Sigmoid colon (tissue), 7 donors: ENCODE measurements around the gene NOTCH3. TPM values are rescaled to one million over a fixed set of nuclear protein-coding genes. Genes with fewer than 3 reads are reported as not detected.

Experiments
- DNase-seq: peaks from one replicate; pipeline ENCODE4 v3.0.0-alpha.2; 2019
- H3K27ac ChIP-seq, 4 donors: fragments of 200-600 bp; sonication (generic); one replicate each; pipeline ENCODE4 v1.5.1; 2016 to 2019; ENCODE audit warnings: mild to moderate bottlenecking in 1 of 4
- H3K27me3 ChIP-seq, 3 donors: fragments of 200-600 bp; sonication (generic); one replicate each; pipeline ENCODE4 v1.5.1; 2019; ENCODE audit warnings: mild to moderate bottlenecking in 1 of 3
- H3K36me3 ChIP-seq, 4 donors: fragments of 200-600 bp; sonication (generic); one replicate each; pipeline ENCODE4 v1.5.1; 2016 to 2019
- H3K4me1 ChIP-seq, 4 donors: fragments of 200-600 bp; sonication (generic); one replicate each; pipeline ENCODE4 v1.5.1; 2017 to 2019
- H3K4me3 ChIP-seq, 4 donors: fragments of 200-600 bp; sonication (generic); one replicate each; pipeline ENCODE4 v1.5.1; 2017 to 2019; ENCODE audit warnings: mild to moderate bottlenecking in 2 of 4, moderate library complexity in 1 of 4
- H3K9me3 ChIP-seq, 4 donors: fragments of 200-600 bp in 3 of 4; sonication (generic) in 3 of 4; one replicate each; pipeline versions ENCODE4 v1.5.1 to v1.6.1; 2013 to 2019
- CTCF ChIP-seq, 4 experiments: fragments of 450-650 bp in 3 of 4; fragments of 200-600 bp in 1 of 4; IDR thresholded peaks; one replicate each; pipeline ENCODE4 v1.5.1; 2016 to 2019; ENCODE audit warnings: antibody characterized with exemption in 4 of 4, mild to moderate bottlenecking in 3 of 4, moderate library complexity in 2 of 4
- EP300 ChIP-seq, 4 donors: sonication (generic); formaldehyde crosslinking; IDR thresholded peaks; one replicate each; pipeline ENCODE4 v1.6.1; 2017; ENCODE audit warnings: antibody characterized with exemption in 4 of 4
- POLR2A ChIP-seq, 2 donors: fragments of 450-650 bp; IDR thresholded peaks; one replicate each; pipeline ENCODE4 v1.6.1; 2016; ENCODE audit warnings: antibody characterized with exemption in 2 of 2, mild to moderate bottlenecking in 2 of 2, moderate library complexity in 2 of 2
- POLR2AphosphoS5 ChIP-seq, 4 donors: sonication (generic); formaldehyde crosslinking; IDR thresholded peaks; one replicate each; pipeline ENCODE4 v1.6.1; 2017; ENCODE audit warnings: antibody characterized with exemption in 4 of 4
- WGBS, 2 donors: extraction: QIAGEN DNeasy Blood & Tissue Kit; methylation state at CpG; one replicate each; pipeline ENCODE4 v1.1.7; 2013; 5-methylcytosine and 5-hydroxymethylcytosine counted together
- intact Hi-C: fragments of 100-400 bp; cut with DNase I; formaldehyde crosslinking; loops from one replicate; pipeline ENCODE4 v1.15.1; 2023
- polyA plus RNA-seq, 3 donors: library from polyadenylated mRNA; stranded (reverse); fragments of 200-250 nt; gene quantifications; one replicate each; pipeline ENCODE4 v1.2.3, GENCODE V29; 2013
- total RNA-seq, 4 donors: library from RNA; depleted of rRNA; stranded (reverse); fragments of >200 nt; gene quantifications; one replicate each; pipeline ENCODE4 v1.1.0, GENCODE V29; 2016
- donor health status: healthy with polysubstance abuse.
- donor health status: Bipolar disorder and iron deficiency.
- donor health status: healthy.

Gene NOTCH3
- total and polyA plus RNA-seq, 7 donors = under 0.01 to 15.0 (median 3.9) TPM

- peaks cover 0 to 31% (median 27%) of the 10 kb centered on the region in 4 donors for H3K4me1 ChIP-seq
- no peak for TF ChIP-seq EP300 (IDR thresholded peaks at IDR 0.05)
- no peak for TF ChIP-seq POLR2AphosphoS5 (IDR thresholded peaks at IDR 0.05)
- no peak for TF ChIP-seq POLR2A (IDR thresholded peaks at IDR 0.05)
- no peak for TF ChIP-seq CTCF (IDR thresholded peaks at IDR 0.05)
Observed at GRCh38 chr19:15123031-15123890, 77.5 kb downstream of the NOTCH3 start.

GRCh38 chr19:15122331-15123030, 78.3 kb downstream of the NOTCH3 start:
- no peak overlapping the region for H3K4me3 ChIP-seq
- WGBS, 2 donors = 96 to 97% methylated on average over 21 of the region's 21 CpGs
- peak overlapping the region in 3 of 4 donors; percentile 95 to 98 (median 96) for H3K27ac ChIP-seq
- H3K9me3 ChIP-seq = no peaks in the 10 kb centered on the region
- no peak for TF ChIP-seq POLR2A (IDR thresholded peaks at IDR 0.05)
- TF ChIP-seq CTCF (IDR thresholded peaks at IDR 0.05) = no peak
- no peak for TF ChIP-seq EP300 (IDR thresholded peaks at IDR 0.05)
- TF ChIP-seq POLR2AphosphoS5 (IDR thresholded peaks at IDR 0.05) = no peak
- intact Hi-C loops = loop anchor here (10.0 kb wide), 1 partner anchor 952 kb away; the partner anchor contains the start of gene TPM4
- peaks cover 25 to 56% (median 41%) of the 10 kb centered on the region in 4 donors for H3K36me3 ChIP-seq
- no peaks in the 10 kb centered on the region for H3K27me3 ChIP-seq
- peaks cover 0 to 31% (median 27%) of the 10 kb centered on the region in 4 donors for H3K4me1 ChIP-seq
- DNase-seq = peak; percentile 66

More at GRCh38 chr19:15123031-15123890, 77.5 kb downstream of the NOTCH3 start:
- intact Hi-C loops = loop anchor here (10.0 kb wide), 1 partner anchor 952 kb away; the partner anchor contains the start of gene TPM4
- 92 to 96% methylated on average over 22 of the region's 22 CpGs for WGBS, 2 donors
- Histone ChIP-seq H3K27ac (peak overlapping the region; percentile 92 to 98 (median 96)), H3K4me3 (peak overlapping the region in 1 of 4 donors; percentile 19), H3K9me3 (no peaks in the 10 kb centered on the region), H3K27me3 (no peaks in the 10 kb centered on the region), H3K36me3 (peaks cover 19 to 48% (median 34%) of the 10 kb centered on the region in 4 donors)
- DNase-seq = peak; percentile 66

- no peak for TF ChIP-seq EP300 (IDR thresholded peaks at IDR 0.05)
- TF ChIP-seq CTCF (IDR thresholded peaks at IDR 0.05) = no peak
- no peak for TF ChIP-seq POLR2AphosphoS5 (IDR thresholded peaks at IDR 0.05)
- TF ChIP-seq POLR2A (IDR thresholded peaks at IDR 0.05) = no peak
- no peaks in the 10 kb centered on the region for H3K27me3 ChIP-seq
- intact Hi-C loops = loop anchor here (10.0 kb wide), 1 partner anchor 954 kb away; the partner anchor contains the start of gene TPM4
- peak overlapping the region in 2 of 4 donors; percentile 18 to 28 for H3K27ac ChIP-seq
- peaks cover 0 to 35% (median 31%) of the 10 kb centered on the region in 4 donors for H3K4me1 ChIP-seq
- H3K9me3 ChIP-seq = no peaks in the 10 kb centered on the region
- 96 to 97% methylated on average over 14 of the region's 14 CpGs for WGBS, 2 donors
- peak; percentile 40 for DNase-seq
- H3K4me3 ChIP-seq = no peak overlapping the region
- peaks cover 36 to 77% (median 60%) of the 10 kb centered on the region in 4 donors for H3K36me3 ChIP-seq
Observed at GRCh38 chr19:15120135-15121026, 80.4 kb downstream of the NOTCH3 start.
